WERI-Rb-1 (cell line): ENCODE measurements around the gene GPR63.

ENCODE experiments used
- DNase-seq: peaks from one replicate; pipeline ENCODE4 v3.0.0-alpha.2; 2020
- H3K27ac ChIP-seq: fragments of 250-450 bp; sonication (Bioruptor Pico); 2 replicates; pipeline ENCODE4 v1.5.1; 2020; ENCODE audit warnings: mild to moderate bottlenecking, moderate library complexity
- H3K27me3 ChIP-seq: fragments of 250-450 bp; sonication (Bioruptor Pico); 2 replicates; pipeline ENCODE4 v1.5.1; 2021; ENCODE audit warnings: mild to moderate bottlenecking, low read depth, moderate library complexity; ENCODE audit not compliant: insufficient read depth, severe bottlenecking
- H3K36me3 ChIP-seq: fragments of 250-450 bp; sonication (Bioruptor Pico); 2 replicates; pipeline ENCODE4 v1.5.1; 2020; ENCODE audit warnings: mild to moderate bottlenecking, moderate library complexity
- H3K4me3 ChIP-seq: 2 replicates; pipeline ENCODE4 v1.5.1; 2011; ENCODE audit warnings: low read depth, mild to moderate bottlenecking, control low read depth, low read length
- H3K9me3 ChIP-seq: fragments of 250-450 bp; sonication (Bioruptor Pico); 2 replicates; pipeline ENCODE4 v1.5.1; 2021; ENCODE audit warnings: mild to moderate bottlenecking, moderate library complexity; ENCODE audit not compliant: severe bottlenecking
- CTCF ChIP-seq: IDR thresholded peaks from 2 replicates; pipeline ENCODE4 v1.5.1; 2011; ENCODE audit warnings: low read depth, mild to moderate bottlenecking, control low read depth, inconsistent platforms, low read length

GPR63 gene

GRCh38 chr6:96865055-96865405 lies 27.8 kb upstream of the GPR63 start:
- no peaks in the 10 kb centered on the region for H3K27me3 ChIP-seq
- H3K9me3 ChIP-seq: peaks cover 2% of the 10 kb centered on the region
- no peak overlapping the region for H3K27ac ChIP-seq
- no peak overlapping the region for H3K4me3 ChIP-seq
- no peak for DNase-seq
- H3K36me3 ChIP-seq: no peaks in the 10 kb centered on the region
- TF ChIP-seq CTCF: no peak

GRCh38 chr6:96864216-96865054 lies 27.2 kb upstream of the GPR63 start:
- Histone ChIP-seq H3K9me3 (peaks cover 2% of the 10 kb centered on the region), H3K4me3 (no peak overlapping the region), H3K27me3 (no peaks in the 10 kb centered on the region), H3K36me3 (no peaks in the 10 kb centered on the region), H3K27ac (no peak overlapping the region)
- DNase-seq: no peak
- no peak for TF ChIP-seq CTCF

- TF ChIP-seq CTCF: no peak
- peaks cover 2% of the 10 kb centered on the region for H3K9me3 ChIP-seq
- H3K27ac ChIP-seq: no peak overlapping the region
- H3K36me3 ChIP-seq: no peaks in the 10 kb centered on the region
- DNase-seq: no peak
- H3K27me3 ChIP-seq: no peaks in the 10 kb centered on the region
- H3K4me3 ChIP-seq: no peak overlapping the region
Measured at GRCh38 chr6:96862560-96862959, 25.3 kb upstream of the GPR63 start.

- no peak for DNase-seq
- TF ChIP-seq CTCF: no peak
- Histone ChIP-seq H3K27ac (no peak overlapping the region), H3K4me3 (no peak overlapping the region), H3K9me3 (peaks cover 2% of the 10 kb centered on the region), H3K27me3 (no peaks in the 10 kb centered on the region), H3K36me3 (no peaks in the 10 kb centered on the region)
Measured at GRCh38 chr6:96861588-96861987, 24.3 kb upstream of the GPR63 start.

GRCh38 chr6:96856856-96857255 lies 19.6 kb upstream of the GPR63 start:
- Histone ChIP-seq H3K9me3 (peaks cover 2% of the 10 kb centered on the region), H3K36me3 (no peaks in the 10 kb centered on the region), H3K27me3 (no peaks in the 10 kb centered on the region), H3K27ac (no peak overlapping the region), H3K4me3 (no peak overlapping the region)
- no peak for DNase-seq
- no peak for TF ChIP-seq CTCF

GRCh38 chr6:96853083-96853482 lies 15.8 kb upstream of the GPR63 start:
- no peak for TF ChIP-seq CTCF
- H3K4me3 ChIP-seq: no peak overlapping the region
- no peaks in the 10 kb centered on the region for H3K36me3 ChIP-seq
- no peak for DNase-seq
- no peak overlapping the region for H3K27ac ChIP-seq
- H3K9me3 ChIP-seq: no peaks in the 10 kb centered on the region
- H3K27me3 ChIP-seq: no peaks in the 10 kb centered on the region
